ENCODE results near the gene LRWD1.
"Not testable (repeated sequence)": the region's sequence is repeated elsewhere in the genome, so short reads cannot be mapped to it uniquely, and the experiment has no call there.

- TF ChIP-seq CBFB (CRISPR knock-in tag; IDR thresholded peaks at IDR 0.05); PHF8 (IDR thresholded peaks at IDR 0.05; ENCODE audit: borderline replicate concordance, low read length): not testable (repeated sequence)
- TF ChIP-seq, protein P1, sequence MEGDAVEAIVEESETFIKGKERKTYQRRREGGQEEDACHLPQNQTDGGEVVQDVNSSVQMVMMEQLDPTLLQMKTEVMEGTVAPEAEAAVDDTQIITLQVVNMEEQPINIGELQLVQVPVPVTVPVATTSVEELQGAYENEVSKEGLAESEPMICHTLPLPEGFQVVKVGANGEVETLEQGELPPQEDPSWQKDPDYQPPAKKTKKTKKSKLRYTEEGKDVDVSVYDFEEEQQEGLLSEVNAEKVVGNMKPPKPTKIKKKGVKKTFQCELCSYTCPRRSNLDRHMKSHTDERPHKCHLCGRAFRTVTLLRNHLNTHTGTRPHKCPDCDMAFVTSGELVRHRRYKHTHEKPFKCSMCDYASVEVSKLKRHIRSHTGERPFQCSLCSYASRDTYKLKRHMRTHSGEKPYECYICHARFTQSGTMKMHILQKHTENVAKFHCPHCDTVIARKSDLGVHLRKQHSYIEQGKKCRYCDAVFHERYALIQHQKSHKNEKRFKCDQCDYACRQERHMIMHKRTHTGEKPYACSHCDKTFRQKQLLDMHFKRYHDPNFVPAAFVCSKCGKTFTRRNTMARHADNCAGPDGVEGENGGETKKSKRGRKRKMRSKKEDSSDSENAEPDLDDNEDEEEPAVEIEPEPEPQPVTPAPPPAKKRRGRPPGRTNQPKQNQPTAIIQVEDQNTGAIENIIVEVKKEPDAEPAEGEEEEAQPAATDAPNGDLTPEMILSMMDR (IDR thresholded peaks at IDR 0.05 in 2 of 3, conservative IDR thresholded peaks at IDR 0.05 in 1 of 3; ENCODE audit: insufficient read depth in 2 of 3, low read depth in 1 of 3, low read length in 3 of 3) = not testable (repeated sequence)
Observed at GRCh38 chr7:102498321-102498720, 33.5 kb downstream of the LRWD1 start.

Data from K562 (cell line).